Astrocyte of the cerebellum (primary cell): Measurements from ENCODE around the gene TMED4.
"Not testable (repeated sequence)": the region's sequence is repeated elsewhere in the genome, so short reads cannot be mapped to it uniquely, and the experiment has no call there.

ENCODE experiments used
- DNase-seq: peaks from one replicate; pipeline ENCODE4 v3.0.0-alpha.2; 2011; ENCODE audit warnings: low read depth
- H3K4me3 ChIP-seq: 2 replicates; pipeline ENCODE4 v1.5.1; 2011; ENCODE audit warnings: mild to moderate bottlenecking, low read depth, low read length, moderate library complexity
- CTCF ChIP-seq: IDR thresholded peaks from 2 replicates; pipeline ENCODE4 v1.5.1; 2012; ENCODE audit warnings: low read length, low read depth, moderate library complexity, mild to moderate bottlenecking; ENCODE audit errors: missing control alignments
- in situ Hi-C: cut with HindIII; loops from 2 replicates; pipeline ENCODE4 v1.10.0; 2017; ENCODE audit warnings: low sequenced_read_pairs

Gene TMED4

DNA sequence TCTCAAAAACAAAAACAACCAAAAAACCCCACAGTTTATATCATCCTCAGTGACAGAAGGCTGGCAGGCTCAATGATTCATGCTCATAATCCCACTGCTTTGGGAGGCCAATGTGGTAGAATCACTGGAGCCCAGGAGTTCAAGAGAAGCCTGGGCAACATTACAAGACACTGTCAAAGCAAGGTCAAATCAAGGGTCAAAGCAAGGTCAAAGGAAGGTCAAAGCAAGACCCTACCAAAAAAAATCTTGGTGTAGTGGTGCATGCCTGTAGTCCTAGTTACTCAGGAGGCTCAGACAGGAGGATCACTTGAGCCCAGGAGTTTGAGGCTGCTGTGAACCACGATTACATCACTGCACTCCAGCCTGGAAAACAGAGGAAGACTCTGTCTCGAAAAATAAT is 26.7 kb downstream of the TMED4 start:
- H3K4me3 ChIP-seq: no peak overlapping the region
- no peak for TF ChIP-seq CTCF
- DNase-seq: no peak
- in situ Hi-C loops: loop anchor here (25.0 kb wide), 1 partner anchor 318 kb away; no protein-coding TSS in a partner anchor

- not testable (repeated sequence) for H3K4me3 ChIP-seq, DNase-seq
- in situ Hi-C loops: loop anchor here (25.0 kb wide), 1 partner anchor 315 kb away; no protein-coding TSS in a partner anchor
Measured at GRCh38 chr7:44552473-44553005, 29.5 kb downstream of the TMED4 start.

- no peak for DNase-seq
- H3K4me3 ChIP-seq: no peak overlapping the region
- in situ Hi-C loops: no loop called here
- TF ChIP-seq CTCF: no peak
Measured at GRCh38 chr7:44549457-44549856, 32.6 kb downstream of the TMED4 start.

GRCh38 chr7:44548893-44549292 is 33.1 kb downstream of the TMED4 start:
- in situ Hi-C loops: no loop called here
- no peak overlapping the region for H3K4me3 ChIP-seq
- no peak for TF ChIP-seq CTCF
- DNase-seq: no peak

DNA sequence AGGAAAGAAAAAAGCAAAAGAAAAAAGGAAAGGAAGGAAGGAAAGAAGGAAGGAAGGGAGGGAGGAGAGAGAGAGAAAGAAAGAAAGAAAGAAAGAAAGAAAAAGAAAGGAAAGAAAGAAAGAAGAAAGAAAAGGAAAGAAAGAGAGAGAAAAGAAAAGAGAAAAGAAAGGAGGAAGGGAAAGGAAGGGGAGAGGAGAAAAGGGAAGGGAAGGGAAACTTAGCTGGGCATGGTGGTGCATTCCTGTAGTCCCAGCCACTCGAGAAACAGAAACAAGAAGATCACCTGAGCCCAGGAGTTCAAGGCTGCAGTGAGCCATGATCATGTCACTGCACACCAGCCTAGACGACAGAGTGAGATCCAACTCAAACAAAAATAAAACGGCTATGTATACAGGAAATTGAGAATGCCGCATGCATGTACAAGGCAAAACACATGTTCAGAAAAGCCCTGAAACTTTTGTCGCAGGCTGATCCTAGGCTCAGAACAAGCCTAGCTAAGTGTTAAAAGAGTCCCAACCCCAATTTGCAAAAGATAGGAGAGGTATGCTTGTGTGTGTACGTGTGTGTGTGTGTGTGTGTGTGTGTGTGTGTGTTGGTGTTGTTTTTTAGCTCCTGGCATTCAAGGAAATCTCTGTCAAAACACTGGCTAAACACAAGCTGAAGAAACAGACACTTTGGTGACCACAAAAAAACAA is 34.3 kb downstream of the TMED4 start:
- in situ Hi-C loops: no loop called here
- H3K4me3 ChIP-seq: no peak overlapping the region
- no peak for DNase-seq
- no peak for TF ChIP-seq CTCF

DNA sequence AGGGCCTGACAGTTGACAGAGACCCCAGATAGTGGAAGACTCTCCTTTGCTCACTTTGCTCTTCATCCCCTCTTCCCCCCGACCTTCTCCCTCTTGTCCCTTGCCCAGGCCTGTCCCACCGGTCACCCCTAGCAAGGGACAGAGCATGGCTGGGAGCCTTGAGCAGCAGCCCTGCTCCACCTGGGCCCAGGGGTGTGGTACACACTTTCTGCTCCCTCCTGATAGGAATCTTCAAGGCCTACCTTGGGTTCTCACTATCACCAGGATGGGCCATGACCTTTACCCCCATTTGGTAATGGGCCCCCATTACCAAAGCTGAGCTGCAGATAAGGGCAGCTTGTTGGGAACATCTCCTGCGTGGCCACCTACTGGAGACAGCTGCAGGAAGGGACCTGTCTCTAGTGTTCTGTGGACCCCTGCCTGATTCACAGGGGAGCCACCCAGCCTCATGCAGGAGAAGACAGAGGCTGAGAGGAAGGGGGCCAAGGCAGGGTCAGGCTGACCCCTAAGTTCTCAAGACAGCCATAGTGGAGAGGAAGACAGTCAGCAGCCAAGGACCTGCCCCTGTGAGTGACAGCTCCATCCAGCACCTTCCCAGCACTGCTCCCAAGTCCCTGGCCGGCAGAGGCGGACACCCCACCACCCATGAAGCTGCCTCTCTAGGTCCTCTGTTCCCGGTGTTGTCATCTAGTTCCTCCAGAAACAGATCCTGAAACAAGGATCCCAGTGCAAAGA is 40.0 kb downstream of the TMED4 start:
- in situ Hi-C loops: no loop called here
- H3K4me3 ChIP-seq: no peak overlapping the region
- no peak for DNase-seq
- TF ChIP-seq CTCF: no peak
